Stimulated activated effector memory CD8-positive, alpha-beta T cell treated with anti-CD3 and anti-CD28 coated beads, Interleukin-12 subunit alpha, Interleukin-12 subunit beta, amount 100 ng/mL, for 72 hours (primary cell): ENCODE measurements around the gene SULT2A1.

ENCODE experiments used
- ATAC-seq: fragments of 150-1000 bp; cut with Tn5 transposase; 2 replicates; pipeline ENCODE4 v1.10.0; 2021
- DNase-seq, 2 donors: peaks; one replicate each; pipeline ENCODE4 v3.0.0; 2021 to 2022; ENCODE audit warnings: low spot score in 2 of 2
- H3K27ac Mint-ChIP-seq: one replicate; pipeline ENCODE4 v1.8.0; 2022; ENCODE audit warnings: mild to moderate bottlenecking, mixed read lengths
- H3K36me3 Mint-ChIP-seq: one replicate; pipeline ENCODE4 v1.8.0; 2022; ENCODE audit warnings: mild to moderate bottlenecking, mixed read lengths
- H3K4me1 Mint-ChIP-seq: one replicate; pipeline ENCODE4 v1.8.0; 2022; ENCODE audit warnings: mixed read lengths
- H3K4me3 Mint-ChIP-seq: one replicate; pipeline ENCODE4 v1.8.0; 2022; ENCODE audit warnings: mild to moderate bottlenecking, mixed read lengths
- H3K9me3 Mint-ChIP-seq: one replicate; pipeline ENCODE4 v1.8.0; 2022; ENCODE audit warnings: mixed read lengths

The SULT2A1 gene

DNA sequence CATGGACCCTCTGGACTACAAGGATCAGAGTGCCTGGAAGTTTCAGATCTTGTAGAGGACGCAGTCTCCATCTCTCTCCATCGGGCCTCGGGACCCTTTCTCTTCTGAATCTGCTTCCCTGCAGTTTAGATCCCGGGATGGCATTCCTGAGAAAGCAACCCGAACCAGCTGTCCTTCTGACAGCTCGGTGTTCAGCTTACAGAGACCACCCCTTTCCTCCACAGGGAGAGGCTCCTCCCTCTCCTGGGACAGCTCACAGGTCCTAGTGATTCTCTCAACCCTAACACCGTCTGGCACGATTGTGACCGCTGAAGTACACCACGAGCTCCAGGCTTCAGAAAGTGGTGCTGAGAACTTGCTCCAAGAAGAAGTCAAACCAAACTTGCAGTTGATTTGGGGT, 46.2 kb downstream of the SULT2A1 start:
- DNase-seq (no peak), ATAC-seq (no peak)
- Mint-ChIP-seq H3K4me3 (no peak overlapping the region), H3K27ac (no peak overlapping the region), H3K36me3 (no peaks in the 10 kb centered on the region), H3K4me1 (peaks cover 7% of the 10 kb centered on the region), H3K9me3 (no peaks in the 10 kb centered on the region)

GRCh38 chr19:47839411-47839810, 46.7 kb downstream of the SULT2A1 start:
- peaks cover 7% of the 10 kb centered on the region for H3K4me1 Mint-ChIP-seq
- H3K9me3 Mint-ChIP-seq, result no peaks in the 10 kb centered on the region
- H3K4me3 Mint-ChIP-seq, result no peak overlapping the region
- DNase-seq (no peak), ATAC-seq (no peak)
- H3K36me3 Mint-ChIP-seq, result no peaks in the 10 kb centered on the region
- H3K27ac Mint-ChIP-seq, result no peak overlapping the region

GRCh38 chr19:47836038-47836437, 50.1 kb downstream of the SULT2A1 start:
- H3K36me3 Mint-ChIP-seq, result no peaks in the 10 kb centered on the region
- ATAC-seq, result no peak
- H3K27ac Mint-ChIP-seq, result no peak overlapping the region
- no peak for DNase-seq
- H3K4me1 Mint-ChIP-seq, result no peaks in the 10 kb centered on the region
- no peaks in the 10 kb centered on the region for H3K9me3 Mint-ChIP-seq
- H3K4me3 Mint-ChIP-seq, result no peak overlapping the region

DNA sequence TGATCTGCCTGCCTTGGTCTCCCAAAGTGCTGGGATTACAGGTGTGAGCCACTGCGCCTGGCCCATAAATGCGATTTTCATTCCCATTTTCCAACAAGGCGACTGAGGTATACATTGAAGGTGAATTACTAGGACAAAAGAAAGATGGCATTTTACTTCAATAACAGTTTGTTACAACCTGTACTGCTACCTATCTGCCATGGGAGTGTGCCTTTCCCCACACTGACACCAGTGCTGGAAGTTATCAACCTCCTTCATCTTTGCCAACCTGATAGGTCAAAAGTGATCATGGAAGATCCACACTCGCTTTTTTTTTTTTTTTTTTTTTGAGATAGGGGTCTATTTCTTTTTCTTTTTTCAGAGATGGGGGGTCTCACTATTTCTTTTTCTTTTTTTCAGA, 53.4 kb downstream of the SULT2A1 start:
- DNase-seq, result no peak
- H3K4me3 Mint-ChIP-seq, result no peak overlapping the region
- no peaks in the 10 kb centered on the region for H3K9me3 Mint-ChIP-seq
- H3K4me1 Mint-ChIP-seq, result no peaks in the 10 kb centered on the region
- no peaks in the 10 kb centered on the region for H3K36me3 Mint-ChIP-seq
- no peak for ATAC-seq
- no peak overlapping the region for H3K27ac Mint-ChIP-seq

GRCh38 chr19:47826800-47827199, 59.3 kb downstream of the SULT2A1 start:
- ATAC-seq, result no peak
- H3K9me3 Mint-ChIP-seq, result no peaks in the 10 kb centered on the region
- H3K36me3 Mint-ChIP-seq, result no peaks in the 10 kb centered on the region
- DNase-seq, result no peak
- no peaks in the 10 kb centered on the region for H3K4me1 Mint-ChIP-seq
- no peak overlapping the region for H3K4me3 Mint-ChIP-seq
- no peak overlapping the region for H3K27ac Mint-ChIP-seq

- Mint-ChIP-seq H3K9me3 (no peaks in the 10 kb centered on the region), H3K4me1 (peaks cover 10% of the 10 kb centered on the region), H3K36me3 (no peaks in the 10 kb centered on the region), H3K4me3 (no peak overlapping the region), H3K27ac (no peak overlapping the region)
- DNase-seq (no peak), ATAC-seq (no peak)
Observed at GRCh38 chr19:47824396-47824795, 61.7 kb downstream of the SULT2A1 start.

GRCh38 chr19:47821460-47822020, 64.6 kb downstream of the SULT2A1 start, which contains the start of gene CRX:
TSS of gene CRX (plus strand) at chr19:47821937. CDS start at chr19:47834444, 12,507 bp downstream.
- no peak for DNase-seq
- Mint-ChIP-seq H3K9me3 (no peaks in the 10 kb centered on the region), H3K27ac (no peak within 1 kb of the TSS), H3K4me3 (no peak within 1 kb of the TSS), H3K4me1 (peaks cover 10% of the 10 kb centered on the region), H3K36me3 (no peaks in the 10 kb centered on the region)
- ATAC-seq, result no peak
